NCI-H2107 treated with DMSO at 0.1 percent for 48 hours (cell line): ENCODE results near the gene UBE2U.
"Not testable (repeated sequence)": the region's sequence is repeated elsewhere in the genome, so short reads cannot be mapped to it uniquely, and the experiment has no call there.

Experiments
- DNase-seq: peaks from one replicate; lab custom pipeline; 2025; ENCODE audit not compliant: unreplicated experiment; lab: John Stamatoyannopoulos, UW

UBE2U gene

GRCh38 chr1:64192290-64192689, 11.1 kb upstream of the UBE2U start:
- DNase-seq: no peak

DNA sequence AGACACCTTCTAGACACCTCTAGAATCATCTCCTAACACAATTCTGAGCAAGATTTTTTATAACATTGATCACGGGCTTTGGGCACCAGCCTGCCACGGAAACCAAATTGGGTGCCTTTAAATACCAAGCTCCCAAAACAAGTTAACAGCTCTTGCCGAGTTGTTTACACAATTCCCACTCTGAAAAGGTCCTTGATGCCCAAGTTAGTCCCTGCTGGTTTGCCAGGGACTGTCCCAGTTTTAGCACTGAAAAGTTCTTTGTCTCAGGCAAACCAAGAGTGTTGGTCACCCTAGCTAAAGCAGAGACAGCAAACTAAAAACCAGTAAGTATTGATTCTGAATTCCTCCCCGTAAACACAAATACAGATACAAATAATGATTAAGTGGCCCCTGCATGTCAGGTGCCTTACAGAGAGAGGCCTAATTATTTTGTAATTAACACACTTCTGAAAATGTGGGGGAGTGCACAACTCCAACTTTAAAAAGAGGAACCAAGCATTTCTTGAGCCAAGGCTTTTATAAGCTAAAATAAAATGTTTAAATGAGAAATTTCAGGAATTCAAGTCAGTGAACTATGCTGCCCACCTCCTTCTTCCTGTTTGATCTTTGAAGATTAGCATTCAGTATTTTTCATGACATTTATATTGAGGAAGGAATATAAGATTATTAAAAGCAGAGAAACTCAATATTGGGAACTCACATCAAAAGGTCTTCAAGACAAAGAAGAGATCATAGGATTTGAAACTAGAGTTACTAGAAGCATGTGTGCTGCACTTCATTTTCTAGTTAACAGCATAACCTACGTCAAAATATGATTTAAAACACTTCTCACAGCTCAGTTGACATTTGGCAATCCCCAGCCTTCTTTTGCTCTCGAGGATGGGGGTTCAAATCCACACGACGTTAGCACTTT, 9.0 kb upstream of the UBE2U start:
- no peak for DNase-seq

DNA sequence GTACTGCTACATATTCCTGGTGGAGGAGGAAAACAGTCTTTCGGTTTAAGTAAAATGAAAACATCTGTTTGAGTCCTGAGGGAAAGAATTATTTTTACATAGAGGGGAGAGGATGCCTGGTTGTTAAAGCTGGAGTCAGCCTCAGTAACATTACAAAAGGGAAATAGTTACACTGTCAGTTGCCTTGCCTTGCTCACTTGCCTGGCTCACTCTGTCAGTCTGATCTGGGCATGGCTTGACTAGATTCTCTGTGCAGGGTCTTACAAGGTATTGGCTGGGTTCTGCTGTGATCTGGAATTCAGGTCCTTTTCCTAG, 8.4 kb upstream of the UBE2U start:
- no peak for DNase-seq

DNA sequence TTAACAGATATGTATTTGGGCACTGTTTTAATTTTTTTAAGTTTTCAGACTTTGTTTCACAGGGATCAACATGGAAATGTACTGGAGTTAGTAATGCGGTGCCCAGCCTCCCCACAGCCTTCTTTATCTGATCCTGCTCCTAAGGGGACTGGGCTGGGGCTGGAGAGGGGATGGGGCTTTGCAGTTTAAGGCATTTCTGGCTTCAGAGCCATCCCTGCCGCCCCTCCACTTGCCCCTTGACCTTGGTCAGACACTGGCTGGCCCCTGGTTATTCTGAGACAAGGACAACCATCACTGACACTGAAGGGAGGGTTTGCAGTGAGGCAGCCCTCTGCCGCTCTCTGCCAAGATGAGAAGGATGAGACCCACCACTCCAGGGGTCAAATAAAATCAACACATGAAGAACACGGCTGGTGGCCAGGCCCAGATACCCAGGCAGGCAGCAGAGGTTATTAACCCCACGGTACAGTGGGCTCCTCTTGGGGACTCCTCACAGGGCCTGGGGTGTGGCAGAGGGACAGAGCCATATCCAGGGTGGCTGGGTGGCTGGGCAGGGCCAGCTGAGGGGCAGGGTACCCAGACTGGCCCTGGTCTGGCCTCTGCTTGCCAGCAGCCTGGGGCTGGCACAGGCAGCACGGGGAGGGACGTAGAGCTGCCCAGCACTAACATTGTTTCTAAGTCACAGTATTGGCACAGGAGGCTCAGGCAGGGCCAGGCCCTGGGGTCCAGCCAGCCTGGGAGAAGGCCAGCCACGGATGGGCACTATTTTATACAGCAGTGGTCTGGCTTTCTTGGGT, 7.2 kb upstream of the UBE2U start:
- no peak for DNase-seq

- no peak for DNase-seq
These were observed 6.3 kb upstream of the UBE2U start for GRCh38 chr1:64197076-64197475.

DNA sequence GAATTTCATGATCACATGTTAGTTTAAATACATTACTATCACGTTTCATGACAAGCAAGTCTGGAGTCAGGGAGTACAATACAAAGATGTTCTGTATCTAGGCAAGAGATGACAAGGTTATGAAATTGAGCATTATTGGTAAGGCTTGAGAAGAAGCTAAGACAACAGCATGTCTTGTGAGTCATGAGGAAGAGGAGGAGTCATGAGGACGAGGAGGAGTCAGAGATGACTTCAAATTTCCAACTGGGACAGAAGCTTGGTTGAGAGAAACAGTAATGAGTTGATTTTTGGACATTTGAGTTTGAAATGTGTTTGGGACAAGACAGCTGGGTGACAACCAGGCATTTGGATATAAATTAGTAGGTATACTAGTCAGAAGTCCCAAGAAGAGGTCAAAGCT, 4.3 kb upstream of the UBE2U start:
- DNase-seq: no peak

DNA sequence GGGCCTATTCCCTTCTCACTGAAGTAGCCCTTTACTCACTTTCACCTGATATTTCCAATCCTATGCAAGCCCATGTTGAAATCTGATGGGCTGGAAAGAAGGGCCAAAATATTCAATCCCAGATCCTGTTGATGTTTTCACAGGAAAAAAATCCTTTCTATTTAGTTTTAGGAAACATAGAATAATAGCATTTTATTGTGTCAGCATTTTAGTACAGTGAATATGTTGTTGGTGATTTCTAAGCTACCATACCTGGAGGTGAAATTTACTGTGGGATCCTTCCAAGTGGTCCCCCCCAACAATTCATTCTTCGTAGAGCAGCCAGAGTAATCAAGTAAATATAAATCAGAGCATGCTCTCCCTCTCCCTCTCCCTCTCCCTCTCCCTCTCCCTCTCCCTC, 3.4 kb upstream of the UBE2U start:
- no peak for DNase-seq

- DNase-seq: no peak
These were observed 5.8 kb downstream of the UBE2U start for GRCh38 chr1:64209221-64209620.

DNA sequence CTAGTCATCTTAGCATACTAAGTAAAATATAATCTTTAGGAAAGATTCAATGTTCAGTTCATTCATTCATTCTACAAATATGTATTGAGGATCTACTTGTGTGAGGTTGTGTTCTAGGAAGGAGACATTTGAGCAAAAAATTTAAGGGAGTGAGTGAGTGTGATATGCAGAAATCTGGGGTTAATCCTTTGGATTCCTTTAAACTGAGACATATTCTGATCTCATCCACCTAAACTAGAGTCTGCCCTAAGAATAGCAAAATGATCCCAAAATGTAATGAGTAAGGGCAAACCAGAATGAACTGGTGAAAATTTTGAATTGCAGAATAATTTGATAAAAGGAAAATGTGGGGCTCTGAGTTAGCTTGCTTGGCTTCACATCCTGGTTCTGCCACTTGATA, 8.6 kb downstream of the UBE2U start:
- DNase-seq: no peak

DNA sequence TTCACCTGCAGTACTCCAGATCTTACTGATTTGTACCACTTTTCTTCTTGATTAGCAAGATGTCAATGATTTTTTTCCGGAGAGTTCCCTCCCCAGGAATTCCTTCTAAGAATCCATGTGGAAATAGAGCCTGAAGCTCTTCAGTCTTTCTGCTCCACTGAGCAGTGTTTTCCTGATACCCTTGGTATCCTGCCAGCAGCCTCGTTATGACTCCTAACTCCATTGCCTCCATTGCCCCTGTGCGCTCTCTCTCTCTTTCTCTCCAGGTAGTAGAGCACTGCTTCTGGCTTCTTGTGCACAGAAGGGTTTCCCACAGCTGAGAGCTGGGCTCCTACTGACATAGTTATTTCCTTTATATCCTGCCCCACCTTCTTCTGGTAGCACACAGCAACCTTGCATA, 12.2 kb downstream of the UBE2U start:
- no peak for DNase-seq

- no peak for DNase-seq
These were observed 16.8 kb downstream of the UBE2U start for GRCh38 chr1:64220241-64220640.

- DNase-seq: no peak
These were observed 20.1 kb downstream of the UBE2U start for GRCh38 chr1:64223329-64224151.

- not testable (repeated sequence) for DNase-seq
These were observed 20.8 kb downstream of the UBE2U start for GRCh38 chr1:64224236-64224635.

GRCh38 chr1:64228167-64228957, 24.9 kb downstream of the UBE2U start:
- DNase-seq: no peak

- DNase-seq: peak; percentile 71
These were observed 25.9 kb downstream of the UBE2U start for GRCh38 chr1:64229307-64229706.

- peak; percentile 33 for DNase-seq
These were observed 27.7 kb downstream of the UBE2U start for GRCh38 chr1:64231153-64231552.

DNA sequence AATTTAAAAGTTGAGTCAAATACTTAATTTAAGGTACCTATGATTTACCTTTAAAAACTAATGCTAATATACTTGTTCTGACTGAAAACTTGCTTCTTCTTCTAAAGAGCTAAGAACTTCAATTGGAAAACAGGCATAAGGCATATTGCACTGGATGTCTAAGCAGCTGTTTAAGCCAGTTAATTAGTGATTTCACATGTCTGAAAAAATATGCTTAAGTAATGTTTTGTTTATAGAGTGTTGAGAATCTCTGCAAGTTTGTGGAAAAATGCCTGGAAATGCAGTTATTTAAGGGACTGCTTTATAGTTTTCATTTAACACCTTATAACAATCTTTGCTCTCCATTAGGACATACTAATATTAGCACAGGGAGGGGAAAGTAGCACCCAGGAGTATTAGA, 28.2 kb downstream of the UBE2U start:
- DNase-seq: no peak

DNA sequence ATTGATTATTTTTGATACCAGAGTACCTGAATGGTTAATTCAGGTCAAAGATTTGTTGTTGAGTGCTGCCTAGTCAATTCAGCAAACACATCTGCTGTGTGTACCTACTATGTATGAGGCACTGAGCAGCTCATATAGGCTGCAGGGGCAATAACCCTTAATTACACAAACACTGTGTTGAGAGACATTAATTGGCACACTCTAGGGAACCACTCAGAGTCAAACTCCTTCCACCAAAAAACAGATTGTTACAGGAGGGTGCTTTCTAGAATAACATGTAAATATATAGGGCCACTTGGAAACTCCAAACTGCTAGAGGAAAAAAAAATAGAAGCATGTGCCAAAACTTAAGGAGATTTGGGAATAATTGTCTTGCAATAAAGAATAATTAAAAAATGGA, 31.3 kb downstream of the UBE2U start:
- DNase-seq: peak; percentile 31

- DNase-seq: no peak
These were observed 31.8 kb downstream of the UBE2U start for GRCh38 chr1:64235181-64235580.

GRCh38 chr1:64235910-64236309, 32.5 kb downstream of the UBE2U start:
- DNase-seq: no peak

- no peak for DNase-seq
These were observed 33.1 kb downstream of the UBE2U start for GRCh38 chr1:64236541-64236954.
